ENCODE results near the gene GRID1. TPM values are rescaled to one million over a fixed set of nuclear protein-coding genes. Genes with fewer than 3 reads are reported as not detected.

Gene GRID1
- polyA plus RNA-seq, 1 donor (not counting 4 experiments of a cell fraction or from before 2014, with no cell fraction given) = 0.01 TPM

DNA sequence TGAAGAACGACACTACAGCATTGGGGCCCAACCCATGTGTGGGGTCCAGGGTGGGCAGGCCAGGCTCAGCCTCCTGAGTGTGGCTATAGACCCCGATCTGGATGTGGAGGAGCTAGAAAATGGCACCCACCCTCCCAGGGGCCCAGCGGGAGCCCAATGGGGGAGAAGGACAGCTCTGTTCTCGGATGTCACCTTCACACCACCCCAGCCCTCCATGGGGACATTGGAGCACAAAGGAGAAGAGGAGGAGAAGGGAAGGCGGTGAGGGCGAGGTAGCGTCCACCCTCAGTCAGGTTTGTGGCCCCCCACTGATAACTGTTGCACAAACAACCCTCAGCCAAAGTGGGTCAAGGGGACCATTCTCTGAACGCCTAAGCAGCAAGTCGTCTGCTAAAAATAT lies 509.3 kb downstream of the GRID1 start:
- no peak for TF ChIP-seq EZH2 (IDR thresholded peaks at IDR 0.05; ENCODE audit: low read length)
- no peak for TF ChIP-seq CTCF (optimal IDR thresholded peaks at IDR 0.05 in 1 of 3, IDR thresholded peaks at IDR 0.05 in 1 of 3, conservative IDR thresholded peaks at IDR 0.05 in 1 of 3; ENCODE audit: extremely low read depth in 1 of 3, insufficient read depth in 2 of 3, low read length in 3 of 3)
- H3K79me2 ChIP-seq (ENCODE audit: control insufficient read depth, insufficient read depth, low read length) = no peaks in the 10 kb centered on the region
- H3K9ac ChIP-seq (ENCODE audit: control insufficient read depth, extremely low read depth, insufficient read depth, low read length) = no peak overlapping the region
- H3K9me3 ChIP-seq (ENCODE audit: control insufficient read depth, low read depth, low read length) = no peaks in the 10 kb centered on the region
- no peaks in the 10 kb centered on the region for H3K36me3 ChIP-seq (ENCODE audit: control insufficient read depth in 2 of 2, extremely low read depth in 1 of 2, insufficient read depth in 2 of 2, low read length in 2 of 2)
- no peaks in the 10 kb centered on the region for H3K27me3 ChIP-seq (ENCODE audit: control insufficient read depth, extremely low read depth, insufficient read depth, low read length)
- no peak overlapping the region for H3K4me3 ChIP-seq (ENCODE audit: control insufficient read depth in 2 of 3, extremely low read depth in 1 of 3, insufficient read depth in 2 of 3, low read depth in 1 of 3, low read length in 3 of 3)
- H2AFZ ChIP-seq (ENCODE audit: control insufficient read depth, low read length) = no peak overlapping the region
- dilution Hi-C loops (cut with MboI; ENCODE audit: extremely low pct_ligation_motif_present, low sequenced_read_pairs) = no loop called here
- no peaks in the 10 kb centered on the region for H4K20me1 ChIP-seq (ENCODE audit: control insufficient read depth, extremely low read depth, insufficient read depth, low read length)
- no peak overlapping the region for H3K27ac ChIP-seq (ENCODE audit: control insufficient read depth, insufficient read depth, low read length)
- FAIRE-seq = no peak
- no peak overlapping the region for H3K4me2 ChIP-seq (ENCODE audit: control insufficient read depth, extremely low read depth, insufficient read depth, low read depth, low read length)
- no peaks in the 10 kb centered on the region for H3K4me1 ChIP-seq (ENCODE audit: control insufficient read depth, extremely low read depth, insufficient read depth, low read length)
- no peaks in the 10 kb centered on the region for H3K9me1 ChIP-seq (ENCODE audit: control insufficient read depth, extremely low read depth, insufficient read depth, low read length)
- no peak for DNase-seq (ENCODE audit: low read depth, low spot score)

GRCh38 chr10:85851934-85852333 lies 514.7 kb downstream of the GRID1 start:
- DNase-seq (ENCODE audit: low read depth, low spot score) = no peak
- no peaks in the 10 kb centered on the region for H3K27me3 ChIP-seq (ENCODE audit: control insufficient read depth, extremely low read depth, insufficient read depth, low read length)
- no peak overlapping the region for H3K4me2 ChIP-seq (ENCODE audit: control insufficient read depth, extremely low read depth, insufficient read depth, low read depth, low read length)
- TF ChIP-seq EZH2 (IDR thresholded peaks at IDR 0.05; ENCODE audit: low read length) = no peak
- no peaks in the 10 kb centered on the region for H3K4me1 ChIP-seq (ENCODE audit: control insufficient read depth, extremely low read depth, insufficient read depth, low read length)
- H3K27ac ChIP-seq (ENCODE audit: control insufficient read depth, insufficient read depth, low read length) = no peak overlapping the region
- H4K20me1 ChIP-seq (ENCODE audit: control insufficient read depth, extremely low read depth, insufficient read depth, low read length) = no peaks in the 10 kb centered on the region
- H3K79me2 ChIP-seq (ENCODE audit: control insufficient read depth, insufficient read depth, low read length) = no peaks in the 10 kb centered on the region
- H3K9ac ChIP-seq (ENCODE audit: control insufficient read depth, extremely low read depth, insufficient read depth, low read length) = no peak overlapping the region
- FAIRE-seq = no peak
- H3K36me3 ChIP-seq (ENCODE audit: control insufficient read depth in 2 of 2, extremely low read depth in 1 of 2, insufficient read depth in 2 of 2, low read length in 2 of 2) = no peaks in the 10 kb centered on the region
- no peak overlapping the region for H3K4me3 ChIP-seq (ENCODE audit: control insufficient read depth in 2 of 3, extremely low read depth in 1 of 3, insufficient read depth in 2 of 3, low read depth in 1 of 3, low read length in 3 of 3)
- H3K9me1 ChIP-seq (ENCODE audit: control insufficient read depth, extremely low read depth, insufficient read depth, low read length) = no peaks in the 10 kb centered on the region
- no peaks in the 10 kb centered on the region for H3K9me3 ChIP-seq (ENCODE audit: control insufficient read depth, low read depth, low read length)
- dilution Hi-C loops (cut with MboI; ENCODE audit: extremely low pct_ligation_motif_present, low sequenced_read_pairs) = no loop called here
- H2AFZ ChIP-seq (ENCODE audit: control insufficient read depth, low read length) = no peak overlapping the region

- no peak for TF ChIP-seq EZH2 (IDR thresholded peaks at IDR 0.05; ENCODE audit: low read length)
- TF ChIP-seq CTCF (optimal IDR thresholded peaks at IDR 0.05 in 1 of 3, IDR thresholded peaks at IDR 0.05 in 1 of 3, conservative IDR thresholded peaks at IDR 0.05 in 1 of 3; ENCODE audit: extremely low read depth in 1 of 3, insufficient read depth in 2 of 3, low read length in 3 of 3) = no peak
- Histone ChIP-seq H3K27ac (ENCODE audit: control insufficient read depth, insufficient read depth, low read length) (no peak overlapping the region), H3K4me1 (ENCODE audit: control insufficient read depth, extremely low read depth, insufficient read depth, low read length) (no peaks in the 10 kb centered on the region), H4K20me1 (ENCODE audit: control insufficient read depth, extremely low read depth, insufficient read depth, low read length) (no peaks in the 10 kb centered on the region), H3K9me1 (ENCODE audit: control insufficient read depth, extremely low read depth, insufficient read depth, low read length) (no peaks in the 10 kb centered on the region), H2AFZ (ENCODE audit: control insufficient read depth, low read length) (no peak overlapping the region), H3K4me3 (ENCODE audit: control insufficient read depth in 2 of 3, extremely low read depth in 1 of 3, insufficient read depth in 2 of 3, low read depth in 1 of 3, low read length in 3 of 3) (no peak overlapping the region), H3K27me3 (ENCODE audit: control insufficient read depth, extremely low read depth, insufficient read depth, low read length) (no peaks in the 10 kb centered on the region), H3K9ac (ENCODE audit: control insufficient read depth, extremely low read depth, insufficient read depth, low read length) (no peak overlapping the region), H3K9me3 (ENCODE audit: control insufficient read depth, low read depth, low read length) (no peaks in the 10 kb centered on the region), H3K36me3 (ENCODE audit: control insufficient read depth in 2 of 2, extremely low read depth in 1 of 2, insufficient read depth in 2 of 2, low read length in 2 of 2) (no peaks in the 10 kb centered on the region), H3K4me2 (ENCODE audit: control insufficient read depth, extremely low read depth, insufficient read depth, low read depth, low read length) (no peak overlapping the region), H3K79me2 (ENCODE audit: control insufficient read depth, insufficient read depth, low read length) (no peaks in the 10 kb centered on the region)
- DNase-seq (ENCODE audit: low read depth, low spot score) = no peak
- dilution Hi-C loops (cut with MboI; ENCODE audit: extremely low pct_ligation_motif_present, low sequenced_read_pairs) = no loop called here
- FAIRE-seq = no peak
These were observed 515.3 kb downstream of the GRID1 start for GRCh38 chr10:85851325-85851724.
